BJ (cell line): ENCODE data around the gene SGK2. TPM values are rescaled to one million over a fixed set of nuclear protein-coding genes. Genes with fewer than 3 reads are reported as not detected.
A peak's percentile ranks its signal among the peaks of the same experiment; 100 is the strongest.
"Not testable (repeated sequence)": the region's sequence is repeated elsewhere in the genome, so short reads cannot be mapped to it uniquely, and the experiment has no call there.

ENCODE experiments used
- CTCF ChIA-PET: fragments of 350-600 bp; formaldehyde crosslinking; extraction: SDS; loops from one replicate; lab custom pipeline; 2021; ENCODE audit warnings: antibody characterized with exemption, inconsistent platforms; lab: Yijun Ruan, JAX
- POLR2A ChIA-PET: fragments of 300-600 bp; sonication (Branson Sonifier 250); formaldehyde crosslinking; extraction: SDS; loops from one replicate; lab custom pipeline; 2021; ENCODE audit warnings: antibody characterized with exemption; lab: Charles Lee
- DNase-seq: peaks from one replicate; pipeline ENCODE4 v3.0.0-alpha.2; 2011; ENCODE audit warnings: low read depth
- H3K27me3 ChIP-seq: 2 replicates; pipeline ENCODE4 v1.6.0; 2011; ENCODE audit warnings: low read length; ENCODE audit not compliant: control insufficient read depth, insufficient read depth
- H3K36me3 ChIP-seq: 2 replicates; pipeline ENCODE4 v1.5.1; 2011; ENCODE audit warnings: low read length; ENCODE audit not compliant: control insufficient read depth, insufficient read depth
- H3K4me3 ChIP-seq: 2 replicates; pipeline ENCODE4 v1.5.1; 2011; ENCODE audit warnings: low read depth, mild to moderate bottlenecking, control low read depth, low read length
- polyA plus RNA-seq: library from polyadenylated mRNA; depleted of rRNA; stranded (reverse); fragments of >200 nt; gene quantifications from 2 replicates; pipeline ENCODE4 v1.2.3, GENCODE V29; 2011
- TF ChIP-seq, protein P1 (sequence below): IDR thresholded peaks from 2 replicates; pipeline ENCODE4 v1.5.1; 2011; ENCODE audit warnings: low read depth, mild to moderate bottlenecking, control low read depth, inconsistent platforms, low read length, moderate library complexity; ENCODE audit not compliant: insufficient read depth

The SGK2 gene
- polyA plus RNA-seq, 1 experiment: 0.16 TPM

- H3K4me3 ChIP-seq: no peak overlapping the region
- H3K27me3 ChIP-seq: no peaks in the 10 kb centered on the region
- peak; percentile 86 for DNase-seq
- CTCF ChIA-PET: interaction anchor here (0.9 to 3.3 kb wide), 3 partner anchors 12 to 135 kb away, joined by 3 to 21 read pairs (median 4); no protein-coding TSS in a partner anchor
- POLR2A ChIA-PET: interaction anchor here (0.6 kb wide), 1 partner anchor 123 kb away, joined by 13 read pairs; no protein-coding TSS in a partner anchor
- no peaks in the 10 kb centered on the region for H3K36me3 ChIP-seq
- TF ChIP-seq, protein P1, sequence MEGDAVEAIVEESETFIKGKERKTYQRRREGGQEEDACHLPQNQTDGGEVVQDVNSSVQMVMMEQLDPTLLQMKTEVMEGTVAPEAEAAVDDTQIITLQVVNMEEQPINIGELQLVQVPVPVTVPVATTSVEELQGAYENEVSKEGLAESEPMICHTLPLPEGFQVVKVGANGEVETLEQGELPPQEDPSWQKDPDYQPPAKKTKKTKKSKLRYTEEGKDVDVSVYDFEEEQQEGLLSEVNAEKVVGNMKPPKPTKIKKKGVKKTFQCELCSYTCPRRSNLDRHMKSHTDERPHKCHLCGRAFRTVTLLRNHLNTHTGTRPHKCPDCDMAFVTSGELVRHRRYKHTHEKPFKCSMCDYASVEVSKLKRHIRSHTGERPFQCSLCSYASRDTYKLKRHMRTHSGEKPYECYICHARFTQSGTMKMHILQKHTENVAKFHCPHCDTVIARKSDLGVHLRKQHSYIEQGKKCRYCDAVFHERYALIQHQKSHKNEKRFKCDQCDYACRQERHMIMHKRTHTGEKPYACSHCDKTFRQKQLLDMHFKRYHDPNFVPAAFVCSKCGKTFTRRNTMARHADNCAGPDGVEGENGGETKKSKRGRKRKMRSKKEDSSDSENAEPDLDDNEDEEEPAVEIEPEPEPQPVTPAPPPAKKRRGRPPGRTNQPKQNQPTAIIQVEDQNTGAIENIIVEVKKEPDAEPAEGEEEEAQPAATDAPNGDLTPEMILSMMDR: no peak
These were observed 25.2 kb downstream of the SGK2 start for GRCh38 chr20:43583982-43584432.

DNA sequence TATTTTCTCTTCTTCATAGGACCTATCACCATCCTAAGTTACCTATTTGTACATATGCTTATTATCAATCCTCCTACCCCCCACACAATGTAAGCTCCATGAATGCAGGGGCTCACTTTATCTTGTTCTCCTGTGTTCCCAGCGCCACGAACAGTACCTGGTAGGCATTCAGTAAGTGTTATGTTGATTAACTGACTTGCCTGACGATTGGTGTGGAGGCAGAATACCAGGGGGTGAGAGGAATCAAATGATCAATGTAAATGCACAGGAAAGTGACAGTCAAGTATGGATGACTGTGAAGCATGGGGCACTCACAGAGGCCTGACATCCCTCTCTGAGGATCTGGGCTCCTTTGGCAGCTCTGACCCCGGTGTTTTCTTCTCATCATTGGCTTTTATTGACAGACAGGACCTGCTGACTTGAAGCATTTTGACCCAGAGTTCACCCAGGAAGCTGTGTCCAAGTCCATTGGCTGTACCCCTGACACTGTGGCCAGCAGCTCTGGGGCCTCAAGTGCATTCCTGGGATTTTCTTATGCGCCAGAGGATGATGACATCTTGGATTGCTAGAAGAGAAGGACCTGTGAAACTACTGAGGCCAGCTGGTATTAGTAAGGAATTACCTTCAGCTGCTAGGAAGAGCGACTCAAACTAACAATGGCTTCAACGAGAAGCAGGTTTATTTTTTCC lies 25.8 kb downstream of the SGK2 start:
- Histone ChIP-seq H3K4me3 (no peak overlapping the region), H3K27me3 (no peaks in the 10 kb centered on the region), H3K36me3 (no peaks in the 10 kb centered on the region)
- ChIA-PET CTCF (interaction anchor here (0.9 to 3.3 kb wide), 3 partner anchors 12 to 135 kb away, joined by 3 to 21 read pairs (median 4); no protein-coding TSS in a partner anchor), POLR2A (no interaction called here)
- TF ChIP-seq, protein P1: no peak
- DNase-seq: peak; percentile 51

GRCh38 chr20:43586641-43587040 lies 27.8 kb downstream of the SGK2 start:
- Histone ChIP-seq H3K27me3 (no peaks in the 10 kb centered on the region), H3K4me3 (no peak overlapping the region), H3K36me3 (no peaks in the 10 kb centered on the region)
- TF ChIP-seq, protein P1: no peak
- CTCF ChIA-PET: interaction anchor here (1.0 to 1.1 kb wide), 2 partner anchors 49 to 72 kb away, joined by 4 to 5 read pairs; no protein-coding TSS in a partner anchor
- no peak for DNase-seq
- POLR2A ChIA-PET: no interaction called here

- H3K36me3 ChIP-seq, POLR2A ChIA-PET, H3K27me3 ChIP-seq, H3K4me3 ChIP-seq, CTCF ChIA-PET, DNase-seq: not testable (repeated sequence)
These were observed 29.7 kb downstream of the SGK2 start for GRCh38 chr20:43588526-43588925.

DNA sequence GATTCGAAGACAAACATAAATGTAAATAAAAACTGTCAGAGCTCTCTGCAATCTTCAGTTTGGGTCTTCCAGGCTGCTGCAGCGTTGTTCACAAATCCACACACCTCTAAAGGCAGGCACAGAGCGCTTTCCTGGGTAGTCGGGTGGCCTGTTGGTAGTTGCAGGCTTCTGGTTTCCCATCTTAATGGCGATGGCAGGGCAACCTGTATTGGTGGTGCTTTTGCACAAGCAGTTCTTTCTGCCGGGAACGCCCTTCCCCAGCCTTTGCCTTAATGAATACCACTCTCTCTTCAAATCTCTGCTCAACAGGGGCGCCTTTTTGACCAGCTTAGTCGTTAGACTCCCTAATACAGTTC lies 31.2 kb downstream of the SGK2 start:
- ChIA-PET POLR2A (interaction anchor here (1.3 kb wide), 1 partner anchor 133 kb away, joined by 5 read pairs; no protein-coding TSS in a partner anchor), CTCF (interaction anchor here (2.6 kb wide), 1 partner anchor 52 kb away, joined by 12 read pairs; no protein-coding TSS in a partner anchor)
- no peak for DNase-seq
- H3K27me3 ChIP-seq: no peaks in the 10 kb centered on the region
- H3K4me3 ChIP-seq: peak overlapping the region; percentile 96
- TF ChIP-seq, protein P1: no peak
- no peaks in the 10 kb centered on the region; the same call in 1 of the 2 replicates for H3K36me3 ChIP-seq
